ENCODE measurements around the gene ELP4. TPM values are rescaled to one million over a fixed set of nuclear protein-coding genes. Genes with fewer than 3 reads are reported as not detected.
"Not testable (repeated sequence)": the region's sequence is repeated elsewhere in the genome, so short reads cannot be mapped to it uniquely, and the experiment has no call there.

The ELP4 gene
- total RNA-seq, 1 donor from 2014 or later = 8.6 TPM

DNA sequence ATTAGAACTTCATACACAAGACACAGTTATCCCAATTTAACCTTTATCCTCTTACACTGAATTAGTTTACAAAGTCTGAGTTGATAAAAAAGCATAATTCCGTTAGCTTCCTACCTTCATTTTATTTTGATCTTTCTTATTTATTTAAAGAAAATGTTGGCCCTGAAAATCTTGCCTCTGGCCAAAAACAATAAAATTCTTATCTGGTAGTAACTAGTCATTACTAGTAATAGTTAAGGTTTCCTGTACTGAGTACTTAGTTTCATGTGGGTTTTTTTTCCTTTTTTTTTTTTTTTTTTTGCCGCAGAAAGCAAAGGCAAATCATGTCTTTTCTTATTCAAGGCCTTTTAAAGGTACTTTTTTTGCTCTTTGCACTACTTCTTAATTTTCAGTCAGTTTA, 180.9 kb downstream of the ELP4 start:
- H3K27me3 Mint-ChIP-seq (ENCODE audit: low read depth) = no peaks in the 10 kb centered on the region
- TF ChIP-seq CTCF (IDR thresholded peaks at IDR 0.05) = no peak
- H3K4me1 Mint-ChIP-seq (ENCODE audit: low read depth) = no peaks in the 10 kb centered on the region
- no peak overlapping the region for H3K27ac Mint-ChIP-seq (ENCODE audit: unreplicated experiment)
- H3K4me3 Mint-ChIP-seq (ENCODE audit: unreplicated experiment) = no peak overlapping the region
- peaks cover 7% of the 10 kb centered on the region for H3K9me3 Mint-ChIP-seq (ENCODE audit: low read depth)
- DNase-seq (ENCODE audit: low spot score) = no peak
- H3K36me3 Mint-ChIP-seq (ENCODE audit: low read depth) = peaks cover 5% of the 10 kb centered on the region

- DNase-seq (ENCODE audit: low spot score) = no peak
- Mint-ChIP-seq H3K27ac (ENCODE audit: unreplicated experiment) (no peak overlapping the region), H3K4me1 (ENCODE audit: low read depth) (no peaks in the 10 kb centered on the region), H3K9me3 (ENCODE audit: low read depth) (peaks cover 7% of the 10 kb centered on the region), H3K36me3 (ENCODE audit: low read depth) (peaks cover 5% of the 10 kb centered on the region), H3K27me3 (ENCODE audit: low read depth) (no peaks in the 10 kb centered on the region), H3K4me3 (ENCODE audit: unreplicated experiment) (no peak overlapping the region)
- TF ChIP-seq CTCF (IDR thresholded peaks at IDR 0.05) = no peak
These were observed 182.9 kb downstream of the ELP4 start for GRCh38 chr11:31692466-31692865.

GRCh38 chr11:31697049-31697448, 187.5 kb downstream of the ELP4 start:
- not testable (repeated sequence) for DNase-seq (ENCODE audit: low spot score); H3K27ac Mint-ChIP-seq (ENCODE audit: unreplicated experiment); H3K4me1 Mint-ChIP-seq (ENCODE audit: low read depth); H3K9me3 Mint-ChIP-seq (ENCODE audit: low read depth); H3K27me3 Mint-ChIP-seq (ENCODE audit: low read depth); H3K36me3 Mint-ChIP-seq (ENCODE audit: low read depth); H3K4me3 Mint-ChIP-seq (ENCODE audit: unreplicated experiment)

- Mint-ChIP-seq H3K4me3 (ENCODE audit: unreplicated experiment) (no peak overlapping the region), H3K36me3 (ENCODE audit: low read depth) (no peaks in the 10 kb centered on the region), H3K27me3 (ENCODE audit: low read depth) (no peaks in the 10 kb centered on the region)
These were observed 189.5 kb downstream of the ELP4 start for GRCh38 chr11:31699066-31699465.

GRCh38 chr11:31702966-31703365, 193.4 kb downstream of the ELP4 start:
- no peaks in the 10 kb centered on the region for H3K27me3 Mint-ChIP-seq (ENCODE audit: low read depth)
- H3K4me3 Mint-ChIP-seq (ENCODE audit: unreplicated experiment) = no peak overlapping the region
- no peak overlapping the region for H3K27ac Mint-ChIP-seq (ENCODE audit: unreplicated experiment)
- no peaks in the 10 kb centered on the region for H3K9me3 Mint-ChIP-seq (ENCODE audit: low read depth)
- H3K36me3 Mint-ChIP-seq (ENCODE audit: low read depth) = no peaks in the 10 kb centered on the region
- H3K4me1 Mint-ChIP-seq (ENCODE audit: low read depth) = no peaks in the 10 kb centered on the region
- no peak for DNase-seq (ENCODE audit: low spot score)
- no peak for TF ChIP-seq CTCF (IDR thresholded peaks at IDR 0.05)

More at GRCh38 chr11:31699066-31699465, 189.5 kb downstream of the ELP4 start:
- no peak overlapping the region for H3K27ac Mint-ChIP-seq (ENCODE audit: unreplicated experiment)
- no peak for DNase-seq (ENCODE audit: low spot score)
- no peaks in the 10 kb centered on the region for H3K9me3 Mint-ChIP-seq (ENCODE audit: low read depth)
- TF ChIP-seq CTCF (IDR thresholded peaks at IDR 0.05) = no peak
- no peaks in the 10 kb centered on the region for H3K4me1 Mint-ChIP-seq (ENCODE audit: low read depth)

DNA sequence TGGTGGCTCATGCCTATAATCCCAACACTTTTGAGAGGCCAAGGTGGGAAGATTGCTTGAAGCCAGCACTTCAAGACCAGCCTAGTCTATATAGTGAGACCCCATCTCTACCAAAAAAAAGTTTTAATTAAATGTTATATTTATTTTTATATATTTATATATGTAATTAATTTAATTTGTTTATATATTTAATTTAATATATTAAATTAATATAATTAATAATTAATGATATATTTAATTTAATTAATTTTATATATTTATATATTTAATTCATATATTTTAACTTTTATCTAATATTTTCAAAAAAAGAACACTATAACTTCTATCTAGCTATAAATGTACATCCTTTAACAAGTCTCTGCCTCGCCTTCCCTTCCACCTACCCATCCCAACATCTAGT, 196.8 kb downstream of the ELP4 start:
- Mint-ChIP-seq H3K4me1 (ENCODE audit: low read depth) (no peaks in the 10 kb centered on the region), H3K27me3 (ENCODE audit: low read depth) (no peaks in the 10 kb centered on the region), H3K4me3 (ENCODE audit: unreplicated experiment) (no peak overlapping the region), H3K9me3 (ENCODE audit: low read depth) (no peaks in the 10 kb centered on the region), H3K27ac (ENCODE audit: unreplicated experiment) (no peak overlapping the region), H3K36me3 (ENCODE audit: low read depth) (no peaks in the 10 kb centered on the region)
- no peak for TF ChIP-seq CTCF (IDR thresholded peaks at IDR 0.05)
- no peak for DNase-seq (ENCODE audit: low spot score)
